Activated CD4-positive, alpha-beta T cell treated with anti-CD3 and anti-CD28 coated beads, Interleukin-2, amount 50 U/mL, for 48 hours (primary cell): ENCODE results near the gene PRTN3.
"Not testable (repeated sequence)": the region's sequence is repeated elsewhere in the genome, so short reads cannot be mapped to it uniquely, and the experiment has no call there.

Experiments
- DNase-seq, 2 experiments: peaks; one replicate each; pipeline ENCODE4 v3.0.0-alpha.2; 2020

Gene PRTN3

DNA sequence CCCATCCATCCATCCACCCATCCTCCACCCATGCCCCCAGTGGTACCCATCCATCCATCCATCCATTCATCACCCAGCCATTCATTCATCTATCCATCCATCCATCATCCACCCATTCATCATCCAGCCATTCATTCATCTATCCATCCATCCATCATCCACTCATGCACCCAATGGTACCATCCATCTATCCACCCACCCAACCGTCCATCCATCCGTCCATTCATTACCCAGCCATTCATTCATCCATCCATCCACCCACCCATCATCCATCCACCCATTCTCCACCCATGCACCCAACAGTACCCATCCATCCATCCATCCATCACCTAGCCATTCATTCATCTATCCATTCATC is 24.3 kb upstream of the PRTN3 start:
- no peak for DNase-seq

- not testable (repeated sequence) for DNase-seq
Observed at GRCh38 chr19:820212-820611, 20.6 kb upstream of the PRTN3 start.

DNA sequence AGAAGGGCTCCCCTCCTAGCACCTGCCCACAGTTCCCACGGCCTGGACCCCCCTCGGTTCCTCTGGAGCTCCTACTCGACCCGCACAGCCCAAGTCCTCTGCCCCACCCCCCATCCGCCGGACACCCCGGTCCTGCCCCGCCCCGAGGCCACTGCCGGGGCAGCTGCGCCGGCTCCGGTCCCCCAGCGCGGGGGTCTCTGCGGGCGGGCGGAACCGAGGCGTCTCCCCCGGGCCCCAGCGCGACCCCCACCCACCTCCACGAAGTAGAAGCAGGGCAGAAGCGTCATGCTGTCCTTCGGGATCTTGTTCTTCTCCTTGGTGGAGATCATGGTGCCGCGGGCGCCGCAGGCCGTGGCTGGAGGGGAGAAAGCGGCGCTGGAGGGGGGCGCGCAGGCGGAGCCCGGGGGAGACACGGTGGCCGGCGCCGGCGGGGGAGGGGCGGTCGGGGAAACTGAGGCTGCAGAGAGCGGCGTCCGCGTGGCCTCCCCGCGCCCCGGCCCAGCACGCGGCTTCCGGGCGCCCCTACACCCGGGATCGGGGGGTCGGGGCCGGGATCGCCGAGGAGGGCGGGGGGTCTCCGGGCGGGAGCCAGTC is 19.5 kb upstream of the PRTN3 start:
- DNase-seq: no peak

GRCh38 chr19:821825-822503 is 18.8 kb upstream of the PRTN3 start, which contains the start of gene PLPPR3:
TSS of gene PLPPR3 (minus strand) at chr19:821955. CDS start at chr19:821559, 396 bp downstream.
- no peak for DNase-seq

DNA sequence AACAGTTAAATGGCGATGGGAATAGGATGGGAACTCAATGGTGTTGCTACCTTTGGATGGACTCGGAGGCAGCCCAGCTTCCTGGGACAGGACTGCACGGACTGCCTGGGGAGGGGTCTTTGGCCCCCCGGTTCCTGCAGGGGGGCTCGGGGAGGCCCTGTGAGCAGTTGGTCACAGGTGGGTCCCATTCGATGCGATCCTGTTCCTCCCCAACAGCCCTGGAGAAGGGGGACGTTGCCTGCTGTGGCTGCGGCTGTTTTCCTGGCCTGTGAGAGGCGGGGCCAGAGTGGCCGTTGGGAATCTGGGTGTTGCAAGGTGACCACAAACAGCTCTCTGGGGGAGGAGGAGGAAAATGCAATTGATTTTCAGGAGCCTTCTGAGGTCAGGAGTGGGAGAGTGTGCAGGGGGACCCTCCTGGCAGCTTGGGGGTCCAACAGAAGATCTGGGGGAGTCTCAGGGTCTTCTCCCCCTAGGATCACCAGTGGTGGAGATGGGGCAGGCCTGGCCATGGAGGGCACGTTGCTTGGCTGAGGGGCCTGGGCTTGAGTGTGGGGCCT is 17.2 kb upstream of the PRTN3 start:
- DNase-seq: no peak

- no peak for DNase-seq
Observed at GRCh38 chr19:824885-825284, 15.9 kb upstream of the PRTN3 start.

GRCh38 chr19:825897-826644 is 14.7 kb upstream of the PRTN3 start:
- DNase-seq: no peak

- DNase-seq: no peak
Observed at GRCh38 chr19:827314-827709, 13.5 kb upstream of the PRTN3 start.

DNA sequence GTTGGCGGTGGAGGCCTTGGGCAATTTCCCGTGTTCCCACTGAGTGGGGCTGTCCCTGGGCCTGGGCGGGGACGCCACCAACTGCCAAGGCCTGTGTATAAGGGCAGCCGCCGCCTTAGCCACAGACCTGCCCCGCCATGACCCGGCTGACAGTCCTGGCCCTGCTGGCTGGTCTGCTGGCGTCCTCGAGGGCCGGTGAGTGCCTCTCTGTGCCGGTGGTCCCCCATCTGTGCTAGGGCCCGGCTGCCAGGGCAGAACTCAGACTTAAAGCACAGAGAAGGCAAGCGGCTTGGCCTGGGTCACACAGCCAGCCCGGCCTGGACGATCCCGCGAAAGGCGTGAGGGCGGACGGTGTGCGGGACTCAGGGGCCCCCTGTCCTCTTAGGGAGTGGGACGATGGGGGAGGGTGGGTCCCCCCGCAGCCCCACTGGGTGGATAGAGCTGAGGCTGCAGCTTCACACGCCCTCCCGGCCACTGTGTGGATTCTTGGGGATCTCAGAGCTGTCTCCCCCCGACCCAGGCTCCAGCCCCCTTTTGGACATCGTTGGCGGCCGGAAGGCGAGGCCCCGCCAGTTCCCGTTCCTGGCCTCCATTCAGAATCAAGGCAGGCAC is 13.0 kb upstream of the PRTN3 start, which contains the start of gene AZU1:
AZU1 (plus strand) TSS at position 128 of the 612 bp plus-strand sequence; CDS start at position 138, 10 bp downstream.
- DNase-seq: no peak

DNA sequence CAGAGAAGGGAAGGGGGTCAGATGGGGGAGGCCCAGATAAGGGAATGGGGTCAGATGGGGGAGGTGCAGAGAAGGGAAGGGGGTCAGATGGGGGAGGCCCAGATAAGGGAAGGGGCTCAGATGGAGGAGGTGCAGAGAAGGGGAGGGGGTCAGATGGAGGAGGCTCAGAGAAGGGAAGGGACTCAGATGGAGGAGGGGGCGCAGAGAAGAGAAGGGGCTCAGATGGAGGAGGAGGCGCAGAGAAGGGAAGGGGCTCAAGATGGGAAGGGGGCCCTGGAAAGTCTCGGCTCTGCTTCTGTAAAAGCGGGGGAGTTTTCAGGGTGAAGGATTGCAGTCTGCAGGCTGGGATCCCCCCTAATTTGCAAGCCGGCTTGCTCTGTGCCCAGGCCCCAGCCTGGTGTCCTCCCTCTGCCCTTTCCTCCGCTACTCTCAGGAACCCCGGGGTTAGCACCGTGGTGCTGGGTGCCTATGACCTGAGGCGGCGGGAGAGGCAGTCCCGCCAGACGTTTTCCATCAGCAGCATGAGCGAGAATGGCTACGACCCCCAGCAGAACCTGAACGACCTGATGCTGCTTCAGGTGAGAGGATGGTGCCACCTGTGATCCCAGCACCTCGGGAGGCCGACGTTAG is 11.6 kb upstream of the PRTN3 start:
- DNase-seq: no peak

GRCh38 chr19:831407-832369 is 9.1 kb upstream of the PRTN3 start:
- no peak for DNase-seq

- DNase-seq: no peak
Observed at GRCh38 chr19:834216-834615, 6.6 kb upstream of the PRTN3 start.

DNA sequence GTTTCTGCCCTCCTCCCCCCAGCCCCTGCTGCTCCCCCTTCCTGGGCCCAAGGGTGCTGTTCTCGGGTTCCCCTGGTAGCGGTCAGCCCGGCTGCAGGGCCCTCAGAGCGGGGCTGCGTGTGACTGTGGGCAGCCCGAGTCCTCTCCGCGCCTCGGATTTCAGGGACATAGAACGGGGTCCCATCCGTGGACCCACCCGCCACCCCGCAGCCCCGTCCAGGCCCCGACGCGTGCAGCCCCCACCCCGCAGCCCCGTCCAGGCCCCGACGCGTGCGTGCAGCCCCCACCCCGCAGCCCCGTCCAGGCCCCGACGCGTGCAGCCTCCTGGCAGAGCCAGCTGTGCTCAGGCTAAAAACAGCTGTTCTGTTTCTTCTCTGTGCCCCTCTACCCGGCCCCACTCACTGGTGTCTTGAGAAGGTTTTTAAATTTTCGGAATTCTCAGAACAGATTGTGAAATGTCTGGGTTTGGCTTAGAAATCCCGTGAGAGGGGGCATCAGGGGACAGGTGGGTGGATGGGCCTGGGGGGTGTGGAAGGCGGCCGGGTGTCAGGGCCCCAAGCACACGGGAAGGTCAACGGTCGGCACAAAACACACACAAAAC is 5.5 kb upstream of the PRTN3 start:
- DNase-seq: no peak

GRCh38 chr19:842802-843179 is 2.0 kb downstream of the PRTN3 start:
- DNase-seq: not testable (repeated sequence)

GRCh38 chr19:843180-843835 is 2.5 kb downstream of the PRTN3 start:
- DNase-seq: no peak

GRCh38 chr19:843836-844545 is 3.2 kb downstream of the PRTN3 start:
- DNase-seq: no peak

- DNase-seq: no peak
Observed at GRCh38 chr19:844546-844971, 3.8 kb downstream of the PRTN3 start.

- DNase-seq: no peak
Observed at GRCh38 chr19:845707-846521, 5.1 kb downstream of the PRTN3 start.

- no peak for DNase-seq
Observed at GRCh38 chr19:848386-848921, 7.7 kb downstream of the PRTN3 start.
